Measurements from ENCODE around the gene POU3F4. TPM values are rescaled to one million over a fixed set of nuclear protein-coding genes. Genes with fewer than 3 reads are reported as not detected.

The POU3F4 gene
- total RNA-seq, 6 donors from 2014 or later = not detected

DNA sequence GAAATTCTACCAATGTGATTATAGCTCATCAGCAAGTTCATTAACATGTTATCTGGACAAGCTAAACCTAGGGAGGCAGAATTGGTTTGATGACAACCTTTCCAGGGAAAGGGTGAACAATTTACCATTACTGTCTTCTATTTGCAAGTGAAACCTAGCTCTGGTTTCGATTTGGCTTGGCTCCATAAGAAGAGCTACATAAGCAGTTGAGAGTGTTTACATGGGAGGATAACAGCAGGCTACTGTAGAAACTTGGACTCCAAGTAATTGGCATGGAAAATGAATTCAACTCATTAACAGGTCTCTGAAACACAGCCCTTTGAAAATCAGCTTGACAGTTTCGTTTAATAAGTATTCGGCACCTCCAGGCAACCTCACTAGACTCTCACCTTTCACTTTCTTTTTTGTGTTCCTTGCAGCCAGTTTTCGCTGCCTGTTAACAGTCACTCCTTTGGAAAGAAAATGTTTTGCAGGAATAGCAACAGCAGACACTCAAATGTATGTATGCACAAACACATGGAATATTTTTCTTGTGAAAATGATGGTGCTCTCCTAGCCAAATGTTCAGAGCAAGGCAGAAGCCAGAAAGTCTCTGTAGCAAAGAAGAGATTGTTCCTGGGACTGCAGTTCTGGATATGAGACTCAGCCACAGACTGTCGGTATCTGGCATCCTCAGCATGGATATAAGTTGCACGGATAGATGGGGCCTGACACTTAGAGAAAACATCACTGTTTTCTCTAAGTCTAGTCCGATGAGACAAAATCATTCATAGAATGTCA lies 27.5 kb downstream of the POU3F4 start:
- 47 to 52% methylated on average over 5 to 7 of the region's 7 CpGs for WGBS, 2 donors
- Histone ChIP-seq H3K4me1 (no peaks in the 10 kb centered on the region), H3K27ac (no peak overlapping the region), H3K27me3 (no peaks in the 10 kb centered on the region), H3K36me3 (no peaks in the 10 kb centered on the region), H3K4me3 (peak overlapping the region in 2 of 4 donors; percentile 13 to 31), H3K9me3 (no peaks in the 10 kb centered on the region)
- TF ChIP-seq, protein P1, sequence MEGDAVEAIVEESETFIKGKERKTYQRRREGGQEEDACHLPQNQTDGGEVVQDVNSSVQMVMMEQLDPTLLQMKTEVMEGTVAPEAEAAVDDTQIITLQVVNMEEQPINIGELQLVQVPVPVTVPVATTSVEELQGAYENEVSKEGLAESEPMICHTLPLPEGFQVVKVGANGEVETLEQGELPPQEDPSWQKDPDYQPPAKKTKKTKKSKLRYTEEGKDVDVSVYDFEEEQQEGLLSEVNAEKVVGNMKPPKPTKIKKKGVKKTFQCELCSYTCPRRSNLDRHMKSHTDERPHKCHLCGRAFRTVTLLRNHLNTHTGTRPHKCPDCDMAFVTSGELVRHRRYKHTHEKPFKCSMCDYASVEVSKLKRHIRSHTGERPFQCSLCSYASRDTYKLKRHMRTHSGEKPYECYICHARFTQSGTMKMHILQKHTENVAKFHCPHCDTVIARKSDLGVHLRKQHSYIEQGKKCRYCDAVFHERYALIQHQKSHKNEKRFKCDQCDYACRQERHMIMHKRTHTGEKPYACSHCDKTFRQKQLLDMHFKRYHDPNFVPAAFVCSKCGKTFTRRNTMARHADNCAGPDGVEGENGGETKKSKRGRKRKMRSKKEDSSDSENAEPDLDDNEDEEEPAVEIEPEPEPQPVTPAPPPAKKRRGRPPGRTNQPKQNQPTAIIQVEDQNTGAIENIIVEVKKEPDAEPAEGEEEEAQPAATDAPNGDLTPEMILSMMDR (IDR thresholded peaks at IDR 0.05) = no peak
- TF ChIP-seq EP300 (IDR thresholded peaks at IDR 0.05) (no peak), POLR2A (IDR thresholded peaks at IDR 0.05) (no peak), POLR2AphosphoS5 (IDR thresholded peaks at IDR 0.05) (no peak)
- DNase-seq = no peak
- ATAC-seq (ENCODE audit: low FRiP score in 2 of 2) = no peak

All from upper lobe of left lung (tissue), 6 donors.